Measurements from ENCODE around the gene ZNF780B. TPM values are rescaled to one million over a fixed set of nuclear protein-coding genes. Genes with fewer than 3 reads are reported as not detected.

ZNF780B gene
- total and polyA plus RNA-seq, 2 experiments from 2014 or later = 3.1 to 11.5 TPM

- H3K36me3 ChIP-seq (replicated peaks; ENCODE audit: insufficient read depth, low read depth) = no peaks in the 10 kb centered on the region
- no peaks in the 10 kb centered on the region for H3K9me2 ChIP-seq (replicated peaks; ENCODE audit: insufficient read depth)
- no peaks in the 10 kb centered on the region for H3K9me3 ChIP-seq (ENCODE audit: low read depth)
- H3K4me1 ChIP-seq (ENCODE audit: insufficient read depth) = peaks cover 8% of the 10 kb centered on the region
- H4K20me1 ChIP-seq (ENCODE audit: insufficient read depth, poor library complexity, severe bottlenecking) = no peaks in the 10 kb centered on the region
- TF ChIP-seq CTCF (IDR thresholded peaks at IDR 0.05; ENCODE audit: poor library complexity) = no peak
- TF ChIP-seq EZH2 (IDR thresholded peaks at IDR 0.05; ENCODE audit: borderline replicate concordance) = no peak
- no peak for TF ChIP-seq EZH2phosphoT487 (IDR thresholded peaks at IDR 0.05; ENCODE audit: low read depth, severe bottlenecking, unreplicated experiment)
- H3K4me3 ChIP-seq = peak overlapping the region; percentile 67
- H2AFZ ChIP-seq = peak overlapping the region; percentile 98
- peak overlapping the region; percentile 88 for H3K27ac ChIP-seq
- no peak for DNase-seq (ENCODE audit: low spot score)
- 71% methylated on average over 5 of the region's 5 CpGs for WGBS (ENCODE audit: low lambda C conversion rate, missing lambda C conversion rate)
- no peaks in the 10 kb centered on the region for H3K27me3 ChIP-seq
- H3K4me2 ChIP-seq = peak overlapping the region; percentile 83
- peaks cover 26% of the 10 kb centered on the region for H3K79me2 ChIP-seq
Measured at GRCh38 chr19:39997638-39998216, 58.3 kb downstream of the ZNF780B start.

DNA sequence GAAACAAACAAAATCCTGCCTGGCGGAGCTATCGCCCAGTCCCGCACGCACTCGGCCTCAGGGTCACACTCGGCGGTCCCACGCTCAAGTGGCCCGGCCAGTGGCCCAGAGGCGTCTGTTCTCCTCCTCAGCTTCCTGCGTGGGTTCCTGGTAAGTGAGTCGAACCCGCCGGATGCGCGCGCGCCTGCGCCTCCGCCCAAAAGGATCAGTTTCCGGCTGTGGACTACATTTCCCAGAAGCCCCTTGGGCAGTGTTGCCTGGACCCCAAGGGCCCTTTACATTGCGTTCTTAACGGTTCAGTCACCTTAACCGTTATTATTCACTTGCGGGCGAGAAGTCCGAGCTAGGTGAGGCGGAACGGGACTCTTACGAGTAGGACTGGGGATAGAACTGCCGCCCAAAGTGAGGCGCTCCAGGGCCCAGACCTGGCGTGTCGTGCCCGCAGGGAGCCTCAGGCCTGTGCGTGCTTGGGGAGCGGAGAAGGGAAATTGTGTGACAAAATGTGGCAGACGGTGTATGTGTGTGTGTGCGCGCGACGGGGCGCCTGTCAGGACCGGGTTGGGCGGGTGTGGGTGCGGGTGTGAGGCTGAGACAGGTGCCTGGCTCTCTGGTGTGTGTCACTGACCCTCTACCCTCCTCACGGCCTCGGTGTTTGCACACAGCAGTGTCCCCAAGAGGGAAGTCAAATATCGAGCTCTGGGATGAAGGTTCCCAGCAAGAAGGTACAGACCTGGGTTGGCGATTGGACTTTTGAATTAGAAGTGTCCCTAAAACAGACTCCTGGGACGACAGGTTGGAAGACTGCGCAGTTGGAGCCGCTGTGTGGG is 59.0 kb downstream of the ZNF780B start, which contains the start of gene ZNF546:
Gene ZNF546 (plus strand): TSS at position 250 of the 827 bp plus-strand sequence. CDS start 1,267 bp downstream, outside the sequence.
- H3K36me3 ChIP-seq (replicated peaks; ENCODE audit: insufficient read depth, low read depth) = no peaks in the 10 kb centered on the region
- peak; percentile 92 for DNase-seq (ENCODE audit: low spot score)
- H3K9me2 ChIP-seq (replicated peaks; ENCODE audit: insufficient read depth) = no peaks in the 10 kb centered on the region
- peak within 1 kb of the TSS; percentile 83 for H3K4me2 ChIP-seq
- TF ChIP-seq EZH2phosphoT487 (IDR thresholded peaks at IDR 0.05; ENCODE audit: low read depth, severe bottlenecking, unreplicated experiment) (no peak), EZH2 (IDR thresholded peaks at IDR 0.05; ENCODE audit: borderline replicate concordance) (no peak), CTCF (IDR thresholded peaks at IDR 0.05; ENCODE audit: poor library complexity) (no peak)
- no peaks in the 10 kb centered on the region for H3K27me3 ChIP-seq
- H3K9me3 ChIP-seq (ENCODE audit: low read depth) = no peaks in the 10 kb centered on the region
- WGBS (ENCODE audit: low lambda C conversion rate, missing lambda C conversion rate) = 7% methylated on average over 53 of the region's 53 CpGs
- H4K20me1 ChIP-seq (ENCODE audit: insufficient read depth, poor library complexity, severe bottlenecking) = no peaks in the 10 kb centered on the region
- peak within 1 kb of the TSS; percentile 88 for H3K27ac ChIP-seq
- peaks cover 8% of the 10 kb centered on the region for H3K4me1 ChIP-seq (ENCODE audit: insufficient read depth)
- H3K4me3 ChIP-seq = peak within 1 kb of the TSS; percentile 67
- peak within 1 kb of the TSS; percentile 98 for H2AFZ ChIP-seq
- peaks cover 33% of the 10 kb centered on the region for H3K79me2 ChIP-seq

GRCh38 chr19:39996218-39996810 is 59.7 kb downstream of the ZNF780B start:
- peak; percentile 31 for DNase-seq (ENCODE audit: low spot score)
- peaks cover 34% of the 10 kb centered on the region for H3K79me2 ChIP-seq
- peak overlapping the region; percentile 88 for H3K27ac ChIP-seq
- no peak for TF ChIP-seq CTCF (IDR thresholded peaks at IDR 0.05; ENCODE audit: poor library complexity)
- no peak for TF ChIP-seq EZH2 (IDR thresholded peaks at IDR 0.05; ENCODE audit: borderline replicate concordance)
- no peak for TF ChIP-seq EZH2phosphoT487 (IDR thresholded peaks at IDR 0.05; ENCODE audit: low read depth, severe bottlenecking, unreplicated experiment)
- 10% methylated on average over 19 of the region's 19 CpGs for WGBS (ENCODE audit: low lambda C conversion rate, missing lambda C conversion rate)
- H4K20me1 ChIP-seq (ENCODE audit: insufficient read depth, poor library complexity, severe bottlenecking) = no peaks in the 10 kb centered on the region
- peak overlapping the region; percentile 83 for H3K4me2 ChIP-seq
- H3K9me3 ChIP-seq (ENCODE audit: low read depth) = no peaks in the 10 kb centered on the region
- H3K9me2 ChIP-seq (replicated peaks; ENCODE audit: insufficient read depth) = no peaks in the 10 kb centered on the region
- H3K27me3 ChIP-seq = no peaks in the 10 kb centered on the region
- H3K4me1 ChIP-seq (ENCODE audit: insufficient read depth) = peaks cover 8% of the 10 kb centered on the region
- H3K36me3 ChIP-seq (replicated peaks; ENCODE audit: insufficient read depth, low read depth) = no peaks in the 10 kb centered on the region
- H3K4me3 ChIP-seq = peak overlapping the region; percentile 67
- H2AFZ ChIP-seq = peak overlapping the region; percentile 98

All from hepatocyte (in vitro differentiated cells).